T-helper 2 cell treated with Interferon-gamma antibody and Interleukin-4, amounts not matched to agents 5 μg/mL and 100 μg/mL, for 36 hours (primary cell): Measurements from ENCODE around the gene GNAI2.
A peak's percentile ranks its signal among the peaks of the same experiment; 100 is the strongest.

Experiments used
- DNase-seq: peaks from one replicate; pipeline ENCODE4 v3.0.0; 2021; ENCODE audit warnings: low spot score
- H3K27ac Mint-ChIP-seq: one replicate; pipeline ENCODE4 v1.8.0; 2021; ENCODE audit warnings: mild to moderate bottlenecking, mixed read lengths
- H3K27me3 Mint-ChIP-seq: one replicate; pipeline ENCODE4 v1.8.0; 2021; ENCODE audit warnings: low read depth, mixed read lengths
- H3K36me3 Mint-ChIP-seq: one replicate; pipeline ENCODE4 v1.8.0; 2021; ENCODE audit warnings: low read depth, mixed read lengths
- H3K4me1 Mint-ChIP-seq: one replicate; pipeline ENCODE4 v1.8.0; 2021; ENCODE audit warnings: low read depth, mixed read lengths
- H3K4me3 Mint-ChIP-seq: one replicate; pipeline ENCODE4 v1.8.0; 2022; ENCODE audit warnings: mild to moderate bottlenecking, moderate library complexity, mixed read lengths
- H3K9me3 Mint-ChIP-seq: one replicate; pipeline ENCODE4 v1.8.0; 2021; ENCODE audit warnings: mixed read lengths

GNAI2 gene

GRCh38 chr3:50289130-50289529 is 53.1 kb downstream of the GNAI2 start:
- Mint-ChIP-seq H3K36me3 (peaks cover 6% of the 10 kb centered on the region), H3K9me3 (no peaks in the 10 kb centered on the region), H3K27me3 (no peaks in the 10 kb centered on the region), H3K27ac (no peak overlapping the region), H3K4me3 (no peak overlapping the region), H3K4me1 (peaks cover 13% of the 10 kb centered on the region)
- DNase-seq, result no peak

GRCh38 chr3:50290161-50290641 is 54.2 kb downstream of the GNAI2 start:
- Mint-ChIP-seq H3K4me1 (peaks cover 13% of the 10 kb centered on the region), H3K36me3 (peaks cover 6% of the 10 kb centered on the region), H3K9me3 (no peaks in the 10 kb centered on the region), H3K27ac (no peak overlapping the region), H3K4me3 (peak overlapping the region; percentile 43), H3K27me3 (no peaks in the 10 kb centered on the region)
- DNase-seq, result no peak

- peak within 1 kb of the TSS; percentile 89 for H3K4me3 Mint-ChIP-seq
- H3K36me3 Mint-ChIP-seq, result peaks cover 8% of the 10 kb centered on the region
- no peaks in the 10 kb centered on the region for H3K9me3 Mint-ChIP-seq
- DNase-seq, result peak; percentile 97
- H3K27me3 Mint-ChIP-seq, result no peaks in the 10 kb centered on the region
- peaks cover 17% of the 10 kb centered on the region for H3K4me1 Mint-ChIP-seq
- peak within 1 kb of the TSS; percentile 96 for H3K27ac Mint-ChIP-seq
These were observed 56.4 kb downstream of the GNAI2 start, which contains the start of gene IFRD2 for GRCh38 chr3:50292159-50293078. IFRD2 (minus strand) TSS chr3:50292429; CDS start chr3:50292274, 155 bp downstream.

- H3K27ac Mint-ChIP-seq, result peak overlapping the region; percentile 96
- peaks cover 8% of the 10 kb centered on the region for H3K36me3 Mint-ChIP-seq
- H3K9me3 Mint-ChIP-seq, result no peaks in the 10 kb centered on the region
- peaks cover 23% of the 10 kb centered on the region for H3K4me1 Mint-ChIP-seq
- no peak for DNase-seq
- H3K27me3 Mint-ChIP-seq, result no peaks in the 10 kb centered on the region
- peak overlapping the region; percentile 89 for H3K4me3 Mint-ChIP-seq
These were observed 57.2 kb downstream of the GNAI2 start for GRCh38 chr3:50293079-50293801.

GRCh38 chr3:50294089-50294488 is 58.1 kb downstream of the GNAI2 start:
- peaks cover 6% of the 10 kb centered on the region for H3K36me3 Mint-ChIP-seq
- H3K4me3 Mint-ChIP-seq, result no peak overlapping the region
- H3K27ac Mint-ChIP-seq, result peak overlapping the region; percentile 15
- peaks cover 24% of the 10 kb centered on the region for H3K4me1 Mint-ChIP-seq
- H3K9me3 Mint-ChIP-seq, result no peaks in the 10 kb centered on the region
- H3K27me3 Mint-ChIP-seq, result no peaks in the 10 kb centered on the region
- DNase-seq, result no peak

GRCh38 chr3:50294492-50295403 is 58.7 kb downstream of the GNAI2 start:
- peak overlapping the region; percentile 15 for H3K27ac Mint-ChIP-seq
- DNase-seq, result no peak
- H3K9me3 Mint-ChIP-seq, result no peaks in the 10 kb centered on the region
- peaks cover 6% of the 10 kb centered on the region for H3K36me3 Mint-ChIP-seq
- H3K4me3 Mint-ChIP-seq, result no peak overlapping the region
- no peaks in the 10 kb centered on the region for H3K27me3 Mint-ChIP-seq
- H3K4me1 Mint-ChIP-seq, result peaks cover 25% of the 10 kb centered on the region

- H3K4me3 Mint-ChIP-seq, result no peak overlapping the region
- peak overlapping the region; percentile 10 for H3K27ac Mint-ChIP-seq
- no peaks in the 10 kb centered on the region for H3K9me3 Mint-ChIP-seq
- peaks cover 6% of the 10 kb centered on the region for H3K36me3 Mint-ChIP-seq
- H3K4me1 Mint-ChIP-seq, result peaks cover 33% of the 10 kb centered on the region
- no peaks in the 10 kb centered on the region for H3K27me3 Mint-ChIP-seq
- no peak for DNase-seq
These were observed 59.8 kb downstream of the GNAI2 start for GRCh38 chr3:50295553-50296431.

GRCh38 chr3:50296721-50297383 is 60.8 kb downstream of the GNAI2 start:
- Mint-ChIP-seq H3K4me1 (peaks cover 29% of the 10 kb centered on the region), H3K4me3 (peak overlapping the region; percentile 52), H3K27ac (peak overlapping the region; percentile 99), H3K27me3 (no peaks in the 10 kb centered on the region), H3K36me3 (peaks cover 2% of the 10 kb centered on the region), H3K9me3 (no peaks in the 10 kb centered on the region)
- no peak for DNase-seq

GRCh38 chr3:50297384-50297775 is 61.4 kb downstream of the GNAI2 start:
- peaks cover 2% of the 10 kb centered on the region for H3K36me3 Mint-ChIP-seq
- H3K27ac Mint-ChIP-seq, result peak overlapping the region; percentile 99
- H3K27me3 Mint-ChIP-seq, result no peaks in the 10 kb centered on the region
- peaks cover 28% of the 10 kb centered on the region for H3K4me1 Mint-ChIP-seq
- DNase-seq, result no peak
- no peaks in the 10 kb centered on the region for H3K9me3 Mint-ChIP-seq
- peak overlapping the region; percentile 98 for H3K4me3 Mint-ChIP-seq

GRCh38 chr3:50297896-50298725 is 62.1 kb downstream of the GNAI2 start:
- Mint-ChIP-seq H3K9me3 (no peaks in the 10 kb centered on the region), H3K36me3 (peaks cover 2% of the 10 kb centered on the region), H3K4me3 (peak overlapping the region; percentile 98), H3K27me3 (no peaks in the 10 kb centered on the region), H3K4me1 (peaks cover 22% of the 10 kb centered on the region), H3K27ac (peak overlapping the region; percentile 99)
- DNase-seq, result no peak

GRCh38 chr3:50298836-50299637 is 63.0 kb downstream of the GNAI2 start, which contains the start of the genes HYAL3 and NAA80:
HYAL3 (minus strand) TSS chr3:50299405; CDS start chr3:50295602, 3,803 bp downstream.
NAA80 (minus strand) TSS chr3:50299405; CDS start chr3:50297463, 1,942 bp downstream.
- H3K36me3 Mint-ChIP-seq, result peaks cover 2% of the 10 kb centered on the region
- DNase-seq, result peak; percentile 98
- peak within 1 kb of the TSS; percentile 98 for H3K4me3 Mint-ChIP-seq
- H3K27ac Mint-ChIP-seq, result peak within 1 kb of the TSS; percentile 99
- H3K27me3 Mint-ChIP-seq, result no peaks in the 10 kb centered on the region
- H3K9me3 Mint-ChIP-seq, result no peaks in the 10 kb centered on the region
- H3K4me1 Mint-ChIP-seq, result peaks cover 22% of the 10 kb centered on the region
